ENCODE results near the gene TCF21. TPM values are rescaled to one million over a fixed set of nuclear protein-coding genes. Genes with fewer than 3 reads are reported as not detected.
A peak's percentile ranks its signal among the peaks of the same experiment; 100 is the strongest.

Gene TCF21
- total and polyA plus RNA-seq, 4 donors = 14.5 to 80.9 (median 31.6) TPM

DNA sequence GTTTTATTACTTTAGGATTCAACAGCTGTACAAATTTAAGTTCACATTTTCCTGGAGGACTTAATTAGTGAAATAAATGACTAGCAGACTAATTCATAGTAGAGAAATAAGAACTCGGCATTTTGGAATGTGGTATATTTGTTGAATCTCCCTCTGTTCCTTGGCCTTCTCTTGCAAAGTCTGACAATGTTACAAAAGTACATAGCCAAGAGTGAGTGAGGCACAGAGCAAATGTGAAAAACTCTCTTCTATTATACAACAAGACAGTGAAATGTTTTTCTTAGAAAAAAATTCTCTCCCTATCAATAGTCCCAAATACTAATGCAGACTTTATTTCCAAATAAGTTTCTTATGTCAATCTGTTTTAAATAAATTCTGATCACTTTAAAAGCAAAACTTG, 44.2 kb upstream of the TCF21 start:
- 56 to 81% methylated on average over 1 of the region's 1 CpG for WGBS, 2 donors
- no peak overlapping the region for H3K9ac ChIP-seq (ENCODE audit: insufficient read depth in 1 of 2, low read length in 2 of 2)
- ATAC-seq (ENCODE audit: insufficient read depth, low FRiP score) (no peak), DNase-seq (peak in 2 of 3 donors; percentile 61 to 64)
- no peak for TF ChIP-seq CTCF (IDR thresholded peaks at IDR 0.05; ENCODE audit: control extremely low read depth, extremely low read depth)
- no peaks in the 10 kb centered on the region for H3K27me3 ChIP-seq (ENCODE audit: control insufficient read depth in 3 of 3, insufficient read depth in 3 of 3, low read length in 2 of 3)
- no peaks in the 10 kb centered on the region for H3K36me3 ChIP-seq (ENCODE audit: control insufficient read depth in 4 of 4, insufficient read depth in 4 of 4, low read length in 4 of 4)
- H3K4me1 ChIP-seq (ENCODE audit: control insufficient read depth in 5 of 5, insufficient read depth in 5 of 5, low read length in 5 of 5) = peaks cover 0 to 34% (median 5%) of the 10 kb centered on the region in 5 donors
- no peak overlapping the region for H3K4me3 ChIP-seq
- no peaks in the 10 kb centered on the region for H3K9me3 ChIP-seq (ENCODE audit: control insufficient read depth in 4 of 4, insufficient read depth in 3 of 4, low read length in 3 of 4)
- no peak overlapping the region for H3K27ac ChIP-seq (ENCODE audit: low read depth in 1 of 2, low read length in 1 of 2)

- no peak for ATAC-seq (ENCODE audit: insufficient read depth, low FRiP score)
- Histone ChIP-seq H3K4me3 (no peak overlapping the region), H3K4me1 (ENCODE audit: control insufficient read depth in 5 of 5, insufficient read depth in 5 of 5, low read length in 5 of 5) (peaks cover 0 to 11% (median 0%) of the 10 kb centered on the region in 5 donors), H3K36me3 (ENCODE audit: control insufficient read depth in 4 of 4, insufficient read depth in 4 of 4, low read length in 4 of 4) (no peaks in the 10 kb centered on the region), H3K9me3 (ENCODE audit: control insufficient read depth in 4 of 4, insufficient read depth in 3 of 4, low read length in 3 of 4) (no peaks in the 10 kb centered on the region), H3K27ac (ENCODE audit: low read depth in 1 of 2, low read length in 1 of 2) (no peak overlapping the region), H3K27me3 (ENCODE audit: control insufficient read depth in 3 of 3, insufficient read depth in 3 of 3, low read length in 2 of 3) (peaks cover 0 to 21% (median 10%) of the 10 kb centered on the region in 3 donors), H3K9ac (ENCODE audit: insufficient read depth in 1 of 2, low read length in 2 of 2) (peak overlapping the region in 1 of 2 donors; percentile 74)
- DNase-seq = no peak
- no peak for TF ChIP-seq CTCF (IDR thresholded peaks at IDR 0.05; ENCODE audit: control extremely low read depth, extremely low read depth)
- WGBS, 2 donors = 18 to 36% methylated on average over 12 of the region's 12 CpGs
These were observed 34.9 kb upstream of the TCF21 start for GRCh38 chr6:133854041-133854363.

- ATAC-seq (ENCODE audit: insufficient read depth, low FRiP score) (no peak), DNase-seq (peak; percentile 35 to 55 (median 37))
- H3K36me3 ChIP-seq (ENCODE audit: control insufficient read depth in 4 of 4, insufficient read depth in 4 of 4, low read length in 4 of 4) = no peaks in the 10 kb centered on the region
- no peaks in the 10 kb centered on the region for H3K9me3 ChIP-seq (ENCODE audit: control insufficient read depth in 4 of 4, insufficient read depth in 3 of 4, low read length in 3 of 4)
- H3K4me3 ChIP-seq = no peak overlapping the region
- no peak overlapping the region for H3K27ac ChIP-seq (ENCODE audit: low read depth in 1 of 2, low read length in 1 of 2)
- H3K9ac ChIP-seq (ENCODE audit: insufficient read depth in 1 of 2, low read length in 2 of 2) = peak overlapping the region in 1 of 2 donors; percentile 74
- H3K27me3 ChIP-seq (ENCODE audit: control insufficient read depth in 3 of 3, insufficient read depth in 3 of 3, low read length in 2 of 3) = peaks cover 0 to 21% (median 10%) of the 10 kb centered on the region in 3 donors
- WGBS, 2 donors = 8 to 16% methylated on average over 38 to 40 of the region's 40 CpGs
- TF ChIP-seq CTCF (IDR thresholded peaks at IDR 0.05; ENCODE audit: control extremely low read depth, extremely low read depth) = no peak
- H3K4me1 ChIP-seq (ENCODE audit: control insufficient read depth in 5 of 5, insufficient read depth in 5 of 5, low read length in 5 of 5) = peaks cover 0 to 11% (median 0%) of the 10 kb centered on the region in 5 donors
These were observed 34.3 kb upstream of the TCF21 start for GRCh38 chr6:133854364-133855275.
